ENCODE measurements around the gene TAX1BP1. TPM values are rescaled to one million over a fixed set of nuclear protein-coding genes. Genes with fewer than 3 reads are reported as not detected.

TAX1BP1 gene
- total and polyA plus RNA-seq, 4 donors = 35.7 to 57.1 (median 52.9) TPM

GRCh38 chr7:27735165-27735564 lies 4.8 kb upstream of the TAX1BP1 start:
- DNase-seq (ENCODE audit: low spot score) = no peak
- H3K9me3 ChIP-seq (ENCODE audit: control insufficient read depth in 4 of 4, low read length in 3 of 4) = no peaks in the 10 kb centered on the region
- no peak overlapping the region for H3K9ac ChIP-seq (ENCODE audit: low read depth in 1 of 2, low read length in 2 of 2)
- 62% methylated on average over 1 of the region's 1 CpG for WGBS
- H3K27ac ChIP-seq (ENCODE audit: low read depth in 1 of 2, low read length in 2 of 2) = no peak overlapping the region
- H3K27me3 ChIP-seq (ENCODE audit: control insufficient read depth in 4 of 4, insufficient read depth in 4 of 4, low read length in 3 of 4) = no peaks in the 10 kb centered on the region
- peak; percentile 64 for TF ChIP-seq FOXA2 (IDR thresholded peaks at IDR 0.05)
- TF ChIP-seq REST (IDR thresholded peaks at IDR 0.05) = peak; percentile 14
- peak; percentile 13 to 21 for TF ChIP-seq RAD21 (IDR thresholded peaks at IDR 0.05)
- TF ChIP-seq GABPA (IDR thresholded peaks at IDR 0.05 in 1 of 2, conservative IDR thresholded peaks at IDR 0.05 in 1 of 2) = peak in 1 of 2 donors; percentile 39
- no peak for TF ChIP-seq EGR1 (IDR thresholded peaks at IDR 0.05; ENCODE audit: low read depth in 2 of 2)
- peak in 1 of 2 donors; percentile 41 for TF ChIP-seq JUND (IDR thresholded peaks at IDR 0.05)
- no peak for TF ChIP-seq CTCF (IDR thresholded peaks at IDR 0.05; ENCODE audit: low read depth, low read length, missing input control)
- no peak for TF ChIP-seq MAX (IDR thresholded peaks at IDR 0.05)
- TF ChIP-seq TAF1 (conservative IDR thresholded peaks at IDR 0.05) = no peak
- peak; percentile 86 to 91 for TF ChIP-seq HNF4A (conservative IDR thresholded peaks at IDR 0.05)
- peak; percentile 58 for TF ChIP-seq SP1 (IDR thresholded peaks at IDR 0.05)
- peak; percentile 90 for TF ChIP-seq NR2F2 (IDR thresholded peaks at IDR 0.05)
- TF ChIP-seq ZBTB33 (IDR thresholded peaks at IDR 0.05) = peak; percentile 31
- peak; percentile 57 to 65 for TF ChIP-seq RXRA (IDR thresholded peaks at IDR 0.05)
- peak; percentile 49 for TF ChIP-seq HNF4G (IDR thresholded peaks at IDR 0.05)
- no peak for TF ChIP-seq ATF3 (IDR thresholded peaks at IDR 0.05)
- TF ChIP-seq FOXA1 (IDR thresholded peaks at IDR 0.05) = peak; percentile 60
- no peak for TF ChIP-seq YY1 (IDR thresholded peaks at IDR 0.05)
- peaks cover 0 to 30% (median 19%) of the 10 kb centered on the region in 4 donors for H3K4me1 ChIP-seq (ENCODE audit: control insufficient read depth in 4 of 4, insufficient read depth in 4 of 4, low read length in 3 of 4)
- H3K36me3 ChIP-seq (ENCODE audit: control insufficient read depth in 4 of 4, insufficient read depth in 3 of 4, low read depth in 1 of 4, low read length in 3 of 4) = no peaks in the 10 kb centered on the region
- no peak overlapping the region for H3K4me3 ChIP-seq (ENCODE audit: low read depth in 1 of 3, low read length in 3 of 3)

Data from liver (tissue), 9 donors.